WTC11 (cell line): Measurements from ENCODE around the gene CLBA1.

ENCODE experiments used
- CTCF ChIP-seq: fragments of 200-600 bp; IDR thresholded peaks from 2 replicates; pipeline ENCODE4 v1.8.0; 2022; ENCODE audit warnings: antibody characterized with exemption
- GABPB1 ChIP-seq: sonication (generic); formaldehyde crosslinking; IDR thresholded peaks from 2 replicates; pipeline ENCODE4 v1.8.1; 2023; ENCODE audit warnings: mild to moderate bottlenecking, missing genetic modification reagents
- MAX ChIP-seq: sonication (generic); formaldehyde crosslinking; IDR thresholded peaks from 2 replicates; pipeline ENCODE4 v1.8.0; 2022; ENCODE audit warnings: mild to moderate bottlenecking, missing genetic modification reagents
- TF ChIP-seq, protein P1 (sequence below): sonication (generic); formaldehyde crosslinking; IDR thresholded peaks from 2 replicates; pipeline ENCODE4 v1.8.1; 2023; ENCODE audit warnings: mild to moderate bottlenecking, missing genetic modification reagents, moderate library complexity

GRCh38 chr14:104940526-104941150 lies 45.0 kb upstream of the CLBA1 start:
- TF ChIP-seq, protein P1, sequence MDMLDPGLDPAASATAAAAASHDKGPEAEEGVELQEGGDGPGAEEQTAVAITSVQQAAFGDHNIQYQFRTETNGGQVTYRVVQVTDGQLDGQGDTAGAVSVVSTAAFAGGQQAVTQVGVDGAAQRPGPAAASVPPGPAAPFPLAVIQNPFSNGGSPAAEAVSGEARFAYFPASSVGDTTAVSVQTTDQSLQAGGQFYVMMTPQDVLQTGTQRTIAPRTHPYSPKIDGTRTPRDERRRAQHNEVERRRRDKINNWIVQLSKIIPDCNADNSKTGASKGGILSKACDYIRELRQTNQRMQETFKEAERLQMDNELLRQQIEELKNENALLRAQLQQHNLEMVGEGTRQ, result no peak
- TF ChIP-seq CTCF (no peak), MAX (CRISPR knock-in tag) (no peak), GABPB1 (CRISPR knock-in tag) (no peak)
